ENCODE results near the gene LASP1.
"Not testable (repeated sequence)": the region's sequence is repeated elsewhere in the genome, so short reads cannot be mapped to it uniquely, and the experiment has no call there.

The LASP1 gene

GRCh38 chr17:38869526-38870258, at the start of gene LASP1:
TSS of gene LASP1 (plus strand) at chr17:38870058. CDS start at chr17:38870190, 132 bp downstream.
- DNase-seq, result peak; percentile 42

- DNase-seq, result peak; percentile 72
These were observed 44.7 kb upstream of the LASP1 start, which contains the start of gene CWC25 for GRCh38 chr17:38824899-38825761. TSS of gene CWC25 (minus strand) at chr17:38825321. CDS start at chr17:38825183, 138 bp downstream.

GRCh38 chr17:38825762-38826247, 44.1 kb upstream of the LASP1 start:
- no peak for DNase-seq

- DNase-seq, result no peak
These were observed 25.5 kb upstream of the LASP1 start for GRCh38 chr17:38844261-38844757.

GRCh38 chr17:38848557-38848891, 21.3 kb upstream of the LASP1 start:
- DNase-seq, result no peak

GRCh38 chr17:38848939-38849605, 20.8 kb upstream of the LASP1 start:
- DNase-seq, result no peak

GRCh38 chr17:38850374-38850773, 19.5 kb upstream of the LASP1 start:
- no peak for DNase-seq

- no peak for DNase-seq
These were observed 18.4 kb upstream of the LASP1 start for GRCh38 chr17:38851434-38851833.

- no peak for DNase-seq
These were observed 17.0 kb upstream of the LASP1 start for GRCh38 chr17:38852771-38853291.

- peak; percentile 96 for DNase-seq
These were observed 16.3 kb upstream of the LASP1 start, which contains the start of gene RPL23 for GRCh38 chr17:38853292-38854219. TSS of gene RPL23 (minus strand) at chr17:38853721. CDS start at chr17:38853710, 11 bp downstream.

- not testable (repeated sequence) for DNase-seq
These were observed 14.7 kb upstream of the LASP1 start for GRCh38 chr17:38855101-38855714.

- no peak for DNase-seq
These were observed 12.6 kb upstream of the LASP1 start for GRCh38 chr17:38857271-38857670.

- no peak for DNase-seq
These were observed 8.4 kb upstream of the LASP1 start for GRCh38 chr17:38861399-38861843.

- DNase-seq, result no peak
These were observed 5.0 kb upstream of the LASP1 start for GRCh38 chr17:38864636-38865398.

GRCh38 chr17:38867179-38867967, 2.5 kb upstream of the LASP1 start:
- DNase-seq, result peak; percentile 58

GRCh38 chr17:38867968-38868816, 1.7 kb upstream of the LASP1 start:
- DNase-seq, result peak; percentile 58

GRCh38 chr17:38868817-38869525, 887 bp upstream of the LASP1 start:
- peak; percentile 42 for DNase-seq

All from NCI-H524 treated with DMSO at 0.1 percent for 48 hours (cell line).